ENCODE results near the gene CAPN14.

The CAPN14 gene

GRCh38 chr2:31222071-31222470, 4.8 kb upstream of the CAPN14 start:
- no peak for DNase-seq

- DNase-seq, result no peak
These were observed 4.2 kb upstream of the CAPN14 start for GRCh38 chr2:31221544-31221943.

- no peak for DNase-seq
These were observed 2.0 kb upstream of the CAPN14 start for GRCh38 chr2:31219131-31219969.

- no peak for DNase-seq
These were observed 581 bp downstream of the CAPN14 start for GRCh38 chr2:31216734-31217133.

GRCh38 chr2:31214444-31214915, 2.8 kb downstream of the CAPN14 start:
- DNase-seq, result no peak

GRCh38 chr2:31213601-31214443, 3.5 kb downstream of the CAPN14 start:
- no peak for DNase-seq

- DNase-seq, result no peak
These were observed 4.4 kb downstream of the CAPN14 start for GRCh38 chr2:31212659-31213600.

GRCh38 chr2:31208240-31208639, 9.1 kb downstream of the CAPN14 start:
- no peak for DNase-seq

GRCh38 chr2:31207790-31208189, 9.5 kb downstream of the CAPN14 start:
- no peak for DNase-seq

- DNase-seq, result no peak
These were observed 11.7 kb downstream of the CAPN14 start for GRCh38 chr2:31205613-31206012.

- no peak for DNase-seq
These were observed 12.1 kb downstream of the CAPN14 start for GRCh38 chr2:31205186-31205585.

- DNase-seq, result no peak
These were observed 12.5 kb downstream of the CAPN14 start for GRCh38 chr2:31204783-31205182.

GRCh38 chr2:31203916-31204315, 13.4 kb downstream of the CAPN14 start:
- DNase-seq, result no peak

- DNase-seq, result no peak
These were observed 14.5 kb downstream of the CAPN14 start for GRCh38 chr2:31202833-31203232.

- no peak for DNase-seq
These were observed 15.3 kb downstream of the CAPN14 start for GRCh38 chr2:31202041-31202440.

- DNase-seq, result no peak
These were observed 16.3 kb downstream of the CAPN14 start for GRCh38 chr2:31200972-31201371.

- no peak for DNase-seq
These were observed 18.1 kb downstream of the CAPN14 start for GRCh38 chr2:31199206-31199605.

GRCh38 chr2:31197669-31198068, 19.6 kb downstream of the CAPN14 start:
- no peak for DNase-seq

- DNase-seq, result no peak
These were observed 20.1 kb downstream of the CAPN14 start for GRCh38 chr2:31197166-31197565.

- no peak for DNase-seq
These were observed 20.7 kb downstream of the CAPN14 start for GRCh38 chr2:31196622-31197021.

- DNase-seq, result no peak
These were observed 23.5 kb downstream of the CAPN14 start for GRCh38 chr2:31193806-31194205.

- DNase-seq, result no peak
These were observed 24.4 kb downstream of the CAPN14 start for GRCh38 chr2:31192851-31193392.
